ENCODE measurements around the gene DCBLD1. TPM values are rescaled to one million over a fixed set of nuclear protein-coding genes. Genes with fewer than 3 reads are reported as not detected.

Gene DCBLD1
- total RNA-seq, 1 donor from 2014 or later, result 0.31 TPM

DNA sequence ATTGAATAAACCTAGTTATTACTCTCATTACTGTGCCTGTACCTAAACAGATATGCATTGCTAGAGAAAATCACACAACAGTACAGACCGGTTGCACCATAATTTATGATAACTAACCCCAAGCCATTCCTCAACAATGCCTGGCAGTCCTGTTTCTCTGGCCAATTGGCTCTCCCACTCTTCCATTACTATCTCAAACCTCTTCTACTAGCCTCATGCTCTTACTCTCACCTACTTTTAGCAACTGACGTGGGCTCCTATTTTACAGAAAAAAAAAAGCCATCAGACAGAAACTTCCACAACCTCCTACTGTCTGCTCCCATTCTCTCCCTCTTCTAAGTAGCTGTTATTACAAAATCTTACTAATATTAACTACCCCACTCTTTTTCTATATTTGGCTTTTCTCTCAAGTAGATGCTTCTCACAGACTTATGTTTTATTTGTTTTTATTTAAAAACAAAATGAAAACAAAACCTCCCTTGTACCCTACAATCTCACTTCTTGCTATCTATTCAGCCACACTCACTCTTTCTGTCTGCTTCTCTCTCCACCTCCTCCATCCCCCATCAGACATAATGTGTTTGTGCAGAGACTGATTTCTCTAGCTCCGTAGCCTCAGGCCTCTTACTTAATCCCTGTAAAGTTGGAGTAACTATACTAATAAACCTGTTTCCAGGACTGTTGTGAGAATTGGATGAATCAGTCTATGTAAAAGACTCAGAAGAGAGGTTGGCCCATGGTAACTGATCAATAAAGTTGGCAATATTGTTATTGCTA, 110.7 kb downstream of the DCBLD1 start:
- Mint-ChIP-seq H3K36me3 (ENCODE audit: low read depth) (peaks cover 43% of the 10 kb centered on the region), H3K9me3 (peaks cover 4% of the 10 kb centered on the region), H3K27me3 (no peaks in the 10 kb centered on the region), H3K4me1 (peaks cover 19% of the 10 kb centered on the region), H3K4me3 (no peak overlapping the region), H3K27ac (no peak overlapping the region)
- no peak for DNase-seq
- intact Hi-C loops (cut with micrococcal nuclease), result no loop called here
- ATAC-seq (ENCODE audit: low read depth), result no peak
- no peak for TF ChIP-seq CTCF (IDR thresholded peaks at IDR 0.05)
- CTCF ChIA-PET, result no interaction called here
- POLR2A ChIA-PET, result no interaction called here

DNA sequence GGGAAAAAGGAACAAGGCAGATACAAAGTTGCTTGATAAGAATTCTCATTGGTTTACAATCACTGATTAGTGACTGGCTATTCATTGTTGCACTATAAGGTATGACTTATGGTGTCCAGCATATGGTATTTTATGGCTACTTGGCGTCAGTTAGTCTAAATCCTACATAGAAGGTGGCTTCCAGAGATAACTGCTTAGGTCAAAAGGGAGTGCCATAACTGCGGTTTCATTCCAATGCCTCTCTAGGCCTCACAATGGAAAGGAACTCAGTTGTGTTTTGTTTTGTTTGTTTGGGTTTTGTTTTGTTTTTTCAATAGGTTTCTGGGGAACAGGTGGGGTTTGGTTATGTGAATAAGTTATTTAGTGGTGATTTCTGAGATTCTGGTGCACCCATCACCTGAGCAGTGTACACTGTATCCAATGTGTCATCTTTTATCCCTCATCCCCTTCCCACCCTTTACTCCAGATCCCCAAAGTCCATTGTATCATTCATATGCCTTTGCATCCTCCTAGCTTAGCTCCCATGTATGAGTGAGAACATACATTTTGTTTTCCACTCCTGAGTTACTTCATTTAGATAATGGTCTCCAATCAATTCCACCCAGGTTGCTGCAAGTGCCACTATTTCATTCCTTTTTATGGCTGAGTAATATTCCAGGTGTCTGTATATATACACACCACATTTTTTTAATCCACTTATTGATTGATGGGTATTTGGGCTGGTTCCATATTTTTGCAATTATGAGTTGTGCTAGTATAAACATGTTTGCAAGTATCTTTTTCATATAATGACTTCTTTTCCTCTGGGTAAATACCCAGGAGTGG, 112.8 kb downstream of the DCBLD1 start:
- ATAC-seq (ENCODE audit: low read depth), result no peak
- CTCF ChIA-PET, result no interaction called here
- Mint-ChIP-seq H3K36me3 (ENCODE audit: low read depth) (peaks cover 43% of the 10 kb centered on the region), H3K27me3 (no peaks in the 10 kb centered on the region), H3K4me1 (peaks cover 34% of the 10 kb centered on the region), H3K9me3 (peaks cover 4% of the 10 kb centered on the region), H3K27ac (no peak overlapping the region), H3K4me3 (no peak overlapping the region)
- intact Hi-C loops (cut with micrococcal nuclease), result no loop called here
- no peak for DNase-seq
- TF ChIP-seq CTCF (IDR thresholded peaks at IDR 0.05), result no peak
- POLR2A ChIA-PET, result no interaction called here

DNA sequence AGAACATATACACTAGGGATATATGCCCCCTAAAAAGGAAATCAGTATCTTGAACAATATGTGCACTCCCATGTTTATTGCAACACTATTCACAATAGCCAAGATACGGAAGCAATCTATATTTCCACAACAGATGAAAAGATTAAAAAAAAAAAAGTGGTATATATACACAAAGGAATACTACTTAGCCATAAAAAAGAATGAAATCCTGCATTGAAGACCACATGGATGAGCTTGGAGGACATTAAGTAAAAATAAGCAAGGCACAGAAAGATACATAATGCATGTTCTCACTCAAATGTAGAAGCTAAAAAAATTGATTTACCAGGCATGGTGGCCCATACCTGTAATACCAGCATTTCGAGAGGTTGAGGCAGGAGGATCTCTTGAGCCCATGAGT, 115.3 kb downstream of the DCBLD1 start:
- intact Hi-C loops (cut with micrococcal nuclease), result no loop called here
- TF ChIP-seq CTCF (IDR thresholded peaks at IDR 0.05), result no peak
- H3K4me1 Mint-ChIP-seq, result peaks cover 48% of the 10 kb centered on the region

More for the DNA sequence above, 115.3 kb downstream of the DCBLD1 start:
- no peaks in the 10 kb centered on the region for H3K27me3 Mint-ChIP-seq
- peaks cover 43% of the 10 kb centered on the region for H3K36me3 Mint-ChIP-seq (ENCODE audit: low read depth)
- ChIA-PET CTCF (interaction anchor here (1.9 kb wide), 1 partner anchor 148 kb away, joined by 4 read pairs; no protein-coding TSS in a partner anchor), POLR2A (no interaction called here)
- no peak for DNase-seq
- H3K27ac Mint-ChIP-seq, result no peak overlapping the region
- H3K4me3 Mint-ChIP-seq, result no peak overlapping the region
- H3K9me3 Mint-ChIP-seq, result peaks cover 4% of the 10 kb centered on the region
- no peak for ATAC-seq (ENCODE audit: low read depth)

Other genes starting within 250 kb of the DCBLD1 start
- gene VGLL2, start 217.1 kb upstream of the DCBLD1 start, total RNA-seq, result not detected in 2 replicates
- not detected in 2 replicates for gene ROS1, start 56.7 kb upstream of the DCBLD1 start, total RNA-seq
- 17.1 and 19.5 TPM in 2 replicates for gene GOPC, start 119.8 kb downstream of the DCBLD1 start, total RNA-seq
- 29.1 and 30.6 TPM in 2 replicates for gene NUS1, start 192.8 kb downstream of the DCBLD1 start, total RNA-seq

Data from activated B cell treated with CpG ODN at 0.5 μM for 24 hours (primary cell).